ENCODE measurements around the gene NVL.

DNA sequence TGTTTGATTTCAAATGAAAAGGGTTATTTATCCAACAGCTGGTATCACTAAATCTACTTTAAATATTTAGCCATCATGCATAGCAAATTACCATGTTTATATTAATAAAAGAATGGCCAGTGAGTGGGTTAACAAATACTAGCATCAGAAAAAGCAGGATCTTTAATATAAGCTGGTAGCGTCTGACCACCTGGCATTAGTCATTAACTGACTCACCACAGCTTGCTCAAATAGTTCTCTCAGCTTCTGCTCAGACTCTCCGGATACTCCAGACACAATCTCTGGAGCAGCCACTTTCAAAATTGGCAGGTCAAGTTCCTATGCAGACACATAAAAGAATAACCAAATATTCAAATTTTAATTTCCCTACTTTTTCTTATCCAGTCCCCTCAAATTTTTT, 29.6 kb downstream of the NVL start:
- TF ChIP-seq, protein P1, sequence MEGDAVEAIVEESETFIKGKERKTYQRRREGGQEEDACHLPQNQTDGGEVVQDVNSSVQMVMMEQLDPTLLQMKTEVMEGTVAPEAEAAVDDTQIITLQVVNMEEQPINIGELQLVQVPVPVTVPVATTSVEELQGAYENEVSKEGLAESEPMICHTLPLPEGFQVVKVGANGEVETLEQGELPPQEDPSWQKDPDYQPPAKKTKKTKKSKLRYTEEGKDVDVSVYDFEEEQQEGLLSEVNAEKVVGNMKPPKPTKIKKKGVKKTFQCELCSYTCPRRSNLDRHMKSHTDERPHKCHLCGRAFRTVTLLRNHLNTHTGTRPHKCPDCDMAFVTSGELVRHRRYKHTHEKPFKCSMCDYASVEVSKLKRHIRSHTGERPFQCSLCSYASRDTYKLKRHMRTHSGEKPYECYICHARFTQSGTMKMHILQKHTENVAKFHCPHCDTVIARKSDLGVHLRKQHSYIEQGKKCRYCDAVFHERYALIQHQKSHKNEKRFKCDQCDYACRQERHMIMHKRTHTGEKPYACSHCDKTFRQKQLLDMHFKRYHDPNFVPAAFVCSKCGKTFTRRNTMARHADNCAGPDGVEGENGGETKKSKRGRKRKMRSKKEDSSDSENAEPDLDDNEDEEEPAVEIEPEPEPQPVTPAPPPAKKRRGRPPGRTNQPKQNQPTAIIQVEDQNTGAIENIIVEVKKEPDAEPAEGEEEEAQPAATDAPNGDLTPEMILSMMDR (conservative IDR thresholded peaks at IDR 0.05 in 1 of 2, IDR thresholded peaks at IDR 0.05 in 1 of 2; ENCODE audit: extremely low read depth in 1 of 2, insufficient read depth in 1 of 2, low read depth in 1 of 2, low read length in 2 of 2) = no peak
- TF ChIP-seq EZH2 (IDR thresholded peaks at IDR 0.05; ENCODE audit: borderline replicate concordance, low read length) = no peak

Data from mammary epithelial cell (primary cell).